ENCODE measurements around the gene ZNF644.

- TF ChIP-seq CTCF (IDR thresholded peaks at IDR 0.05; ENCODE audit: low read depth, low read length, poor library complexity, severe bottlenecking) = no peak
- TF ChIP-seq EZH2phosphoT487 (IDR thresholded peaks at IDR 0.05; ENCODE audit: borderline replicate concordance, low read length) = no peak
Observed at GRCh38 chr1:90952906-90953305, 68.9 kb downstream of the ZNF644 start.

Measured in DOHH2 (cell line).